AG08396 (cell line): ENCODE results near the gene ZBTB32.

Experiments used
- DNase-seq: peaks from one replicate; pipeline ENCODE4 v3.0.0; 2012; ENCODE audit warnings: low spot score, mixed read lengths

Gene ZBTB32

DNA sequence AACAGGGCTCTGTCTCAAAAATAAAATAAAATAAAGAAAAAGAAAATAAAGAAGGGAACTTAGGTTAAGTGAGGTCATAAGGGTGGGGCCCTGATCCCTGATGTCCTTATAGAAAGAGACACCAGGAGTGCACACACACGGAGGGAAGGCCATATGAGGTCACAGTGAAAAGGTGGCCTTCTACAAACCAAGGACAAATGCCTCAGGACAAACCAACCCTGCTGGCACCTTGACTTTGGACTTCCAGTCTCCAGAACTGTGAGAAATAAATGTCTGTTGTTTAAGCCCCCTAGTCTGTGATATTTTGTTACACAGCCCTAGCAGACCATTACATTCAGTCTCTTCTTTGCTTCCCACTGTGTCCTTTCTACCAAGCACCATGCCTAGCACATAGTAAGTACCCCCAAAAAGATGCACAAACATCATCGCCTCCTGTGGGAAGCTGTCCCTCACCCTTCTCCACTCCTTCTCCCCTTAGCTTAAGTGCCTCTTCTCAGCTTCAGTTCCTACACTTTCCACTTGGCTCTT lies 8.4 kb upstream of the ZBTB32 start:
- DNase-seq: no peak

DNA sequence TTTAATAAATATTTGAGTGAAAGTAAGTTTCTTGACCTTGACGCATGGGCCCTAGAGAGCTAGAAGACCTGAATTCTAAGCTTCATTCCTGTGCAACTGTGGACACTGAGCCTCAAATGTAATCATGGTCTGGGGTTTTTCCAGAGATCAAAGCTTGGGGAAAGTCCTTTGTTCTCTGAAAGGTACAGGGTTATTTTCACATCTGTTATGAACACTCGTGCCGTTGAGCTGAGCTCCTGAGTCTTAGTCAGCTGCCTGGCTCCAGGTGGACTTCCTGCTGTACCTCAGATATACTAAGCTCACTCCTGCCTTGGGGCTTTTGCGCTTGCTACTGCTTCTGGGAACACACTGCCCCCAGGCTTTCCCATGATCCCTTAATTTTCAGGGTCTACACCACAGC lies 7.5 kb upstream of the ZBTB32 start:
- DNase-seq: no peak

DNA sequence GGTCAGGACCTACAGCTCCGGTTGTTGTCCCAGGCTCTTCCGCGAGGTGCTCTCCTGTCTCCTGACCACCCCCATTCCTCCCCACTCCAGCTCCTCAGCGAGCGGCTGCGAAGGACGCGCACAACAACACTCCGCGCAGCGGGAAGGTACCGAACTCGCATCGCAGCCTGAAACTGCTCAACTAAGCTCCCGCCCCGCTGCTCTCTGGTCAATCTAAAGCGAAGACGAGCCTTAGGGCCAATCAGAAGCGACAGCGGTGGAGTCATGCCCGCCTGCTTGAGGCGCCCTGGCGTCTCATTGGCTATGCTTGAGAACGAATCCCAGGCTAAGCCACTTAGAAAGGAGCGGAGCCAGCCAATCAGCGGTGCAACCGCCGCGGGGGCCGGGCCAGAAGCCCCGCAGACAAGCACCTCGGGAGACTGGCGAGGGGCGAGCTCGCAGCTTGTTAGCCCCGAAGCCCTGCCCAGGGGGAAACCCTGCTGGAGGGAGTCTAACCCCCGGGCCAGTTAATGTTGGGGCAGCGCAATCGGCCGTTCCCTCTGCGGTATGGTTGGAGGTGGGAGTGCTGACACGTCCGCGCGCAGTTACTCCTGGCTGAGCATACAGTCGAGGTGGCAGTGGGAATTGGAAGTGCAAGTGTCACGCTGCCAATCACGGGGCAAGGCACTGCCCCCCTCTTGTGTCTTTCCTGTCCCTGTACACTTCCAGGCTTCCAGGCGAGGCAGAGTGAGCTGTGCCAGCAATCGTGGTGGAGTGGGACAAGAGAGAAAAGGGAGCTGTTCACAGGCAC lies 1.9 kb upstream of the ZBTB32 start:
- DNase-seq: peak; percentile 97

DNA sequence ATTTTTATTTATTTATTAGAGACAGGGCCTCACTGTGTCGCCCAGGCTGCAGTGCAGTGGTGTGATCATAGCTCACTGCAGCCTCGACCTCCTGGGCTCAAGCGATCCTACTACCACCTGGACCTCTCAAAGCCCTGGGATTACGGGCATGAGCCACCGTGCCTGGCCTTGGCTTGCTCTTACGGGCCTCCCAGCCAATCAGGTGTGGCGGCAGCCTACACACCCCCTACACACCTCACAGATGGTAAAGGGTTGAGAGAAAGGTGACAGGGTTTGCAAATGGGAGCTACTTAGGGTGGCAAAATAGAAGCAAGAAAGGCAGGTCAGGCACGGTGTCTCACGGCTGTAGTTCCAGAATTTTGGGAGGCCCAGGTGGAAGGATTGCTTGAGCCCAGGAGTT lies 1.0 kb upstream of the ZBTB32 start:
- no peak for DNase-seq

DNA sequence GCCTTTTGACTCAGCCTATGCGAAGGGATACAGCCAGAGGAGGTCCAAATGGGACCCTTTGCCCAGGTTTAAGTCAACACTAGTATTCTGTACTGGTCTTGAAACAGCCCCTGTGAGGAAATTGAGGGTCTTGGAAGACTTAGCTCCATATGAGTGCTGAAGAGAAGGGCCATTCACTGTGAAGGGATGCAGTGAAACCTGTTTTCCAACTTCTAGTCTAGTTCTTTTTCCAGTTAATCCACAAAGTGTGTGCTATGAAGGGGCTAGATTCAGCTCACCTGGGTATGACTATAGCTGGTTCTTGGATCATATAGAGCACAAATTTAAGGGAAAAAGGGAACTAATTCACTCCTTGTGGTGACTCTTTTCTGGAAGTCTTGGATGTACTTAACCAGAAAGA lies 4.0 kb downstream of the ZBTB32 start:
- no peak for DNase-seq

DNA sequence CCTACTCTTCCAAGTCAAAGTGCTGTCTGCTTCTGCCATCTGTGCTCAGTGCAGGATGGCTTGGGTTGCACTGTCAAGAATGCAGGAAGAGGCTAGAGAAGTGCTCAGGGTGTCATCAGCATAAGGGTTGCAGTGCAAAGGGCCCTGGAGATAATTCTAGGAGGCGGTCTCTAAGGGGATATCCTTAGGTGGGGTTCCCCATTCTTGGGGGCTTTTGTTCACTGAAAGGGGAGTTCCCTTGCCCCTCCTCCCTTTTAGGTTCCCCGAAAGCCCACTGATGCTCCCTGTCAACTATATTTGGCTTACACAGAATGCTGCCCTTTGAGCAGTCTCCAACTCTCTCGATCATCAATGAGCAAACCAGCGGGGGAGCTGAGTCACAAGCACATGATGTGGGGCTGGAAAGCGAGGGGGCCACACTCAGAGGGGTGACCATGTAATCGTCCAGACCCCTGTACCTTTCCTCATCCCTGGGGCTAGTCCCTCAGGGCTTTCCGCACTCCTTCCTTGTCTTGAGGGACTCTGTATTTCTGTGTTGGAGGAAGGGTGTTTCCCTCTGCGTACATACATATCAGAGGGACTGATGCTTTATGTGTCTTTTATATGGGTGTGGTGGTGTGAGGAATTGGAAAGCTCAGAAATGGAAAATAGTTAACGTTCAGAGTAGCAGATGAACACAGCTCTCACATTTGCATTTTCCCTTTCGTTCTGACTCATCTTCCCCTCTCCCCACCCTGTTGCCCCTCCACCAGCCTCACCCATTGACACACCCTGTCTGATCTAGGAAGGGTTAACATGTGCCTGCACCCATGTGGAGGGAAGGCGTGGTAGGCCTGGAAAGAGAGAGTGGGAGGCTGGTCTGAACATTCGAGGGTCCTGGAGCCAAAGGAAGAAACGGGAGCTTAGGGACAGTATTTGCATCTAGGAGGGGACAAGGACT lies 6.7 kb downstream of the ZBTB32 start:
- no peak for DNase-seq

DNA sequence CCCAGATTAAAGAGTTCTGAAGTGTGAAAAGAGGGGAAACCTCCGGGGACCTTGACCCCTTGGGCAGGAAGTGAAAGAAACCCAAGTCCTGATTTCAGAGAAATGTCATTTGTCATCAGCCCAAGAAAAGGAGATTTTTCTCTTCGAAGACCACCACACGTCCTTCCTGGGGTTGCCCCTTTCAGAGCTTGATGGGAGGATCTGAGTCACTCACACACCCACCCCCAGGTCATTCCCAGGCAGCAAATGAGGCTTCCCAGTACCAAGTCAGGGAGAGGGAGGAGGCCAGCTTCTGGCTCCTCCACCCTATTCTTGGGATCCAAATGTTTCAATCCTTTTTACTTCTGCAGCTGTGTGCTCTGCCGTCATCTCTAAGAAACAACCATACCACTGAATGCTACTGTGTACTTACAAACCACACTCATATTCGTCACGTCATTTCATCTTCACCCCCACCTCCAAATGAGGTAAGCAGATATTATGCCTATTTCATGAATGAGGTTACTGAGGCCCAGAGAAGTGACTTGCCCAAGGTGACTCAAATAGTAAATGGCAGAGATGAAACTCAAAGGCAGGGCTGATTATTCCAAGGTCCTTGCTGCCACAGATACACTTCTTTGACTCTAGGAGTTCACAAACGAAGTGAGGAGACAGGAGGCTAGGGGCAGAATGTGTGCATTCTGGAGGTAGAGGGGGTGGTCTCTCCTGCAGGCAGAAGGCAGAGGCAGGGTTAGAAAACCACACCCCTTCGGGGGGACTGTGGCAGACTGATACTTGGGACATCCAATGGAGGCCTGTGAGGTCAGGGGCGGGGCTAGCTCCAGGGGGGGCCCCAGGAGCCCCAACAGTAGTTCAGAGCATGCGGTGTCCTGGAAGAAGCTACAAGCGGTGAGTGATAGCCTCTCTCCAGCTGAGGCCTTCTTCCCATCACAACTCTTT lies 8.5 kb downstream of the ZBTB32 start:
- DNase-seq: no peak

DNA sequence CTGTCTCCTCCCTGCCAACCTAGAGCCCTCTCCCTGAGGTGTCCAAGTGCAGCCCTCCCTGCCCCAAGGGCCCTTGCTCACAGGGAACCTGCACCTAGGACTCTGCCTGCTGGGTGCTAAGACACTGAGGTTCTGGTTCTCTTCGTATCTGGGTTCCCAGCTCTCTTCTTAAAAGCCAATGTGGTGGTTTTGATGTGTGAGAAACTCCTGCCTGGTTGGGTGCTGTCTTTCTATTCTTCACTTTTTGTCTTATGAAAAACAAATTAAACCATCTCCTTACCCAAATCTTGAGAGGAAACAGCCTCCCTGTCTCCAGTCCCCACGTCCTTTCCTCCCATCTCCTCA lies 9.1 kb downstream of the ZBTB32 start:
- no peak for DNase-seq

DNA sequence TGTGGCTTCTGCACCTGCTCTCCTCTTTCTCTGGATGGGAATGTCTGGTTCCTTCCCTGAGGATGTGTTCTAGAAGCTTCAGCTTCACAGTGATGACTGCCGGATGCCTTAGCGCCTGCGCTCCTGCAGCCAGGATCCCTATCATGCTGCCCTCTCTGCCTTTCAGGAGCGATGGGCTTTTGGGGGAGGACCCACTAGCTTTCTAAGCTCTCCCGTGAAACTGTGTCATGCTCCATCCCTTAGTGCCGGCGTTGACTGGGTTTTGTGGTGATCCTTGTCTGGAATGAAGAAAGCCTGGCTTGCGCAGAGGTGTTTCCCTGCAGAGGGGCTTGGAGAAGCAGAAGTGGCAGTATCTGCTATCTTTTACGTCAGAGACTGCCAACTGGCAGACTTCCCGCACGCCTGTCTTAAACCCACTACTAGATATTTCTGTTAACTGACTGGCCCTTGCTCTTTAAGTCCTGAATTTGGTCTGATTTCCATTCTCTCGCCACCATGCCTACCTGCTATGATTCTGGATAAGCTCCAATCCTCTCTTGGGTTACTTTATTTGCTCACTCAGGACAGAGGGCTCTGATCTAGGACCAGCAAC lies 9.6 kb downstream of the ZBTB32 start:
- no peak for DNase-seq

DNA sequence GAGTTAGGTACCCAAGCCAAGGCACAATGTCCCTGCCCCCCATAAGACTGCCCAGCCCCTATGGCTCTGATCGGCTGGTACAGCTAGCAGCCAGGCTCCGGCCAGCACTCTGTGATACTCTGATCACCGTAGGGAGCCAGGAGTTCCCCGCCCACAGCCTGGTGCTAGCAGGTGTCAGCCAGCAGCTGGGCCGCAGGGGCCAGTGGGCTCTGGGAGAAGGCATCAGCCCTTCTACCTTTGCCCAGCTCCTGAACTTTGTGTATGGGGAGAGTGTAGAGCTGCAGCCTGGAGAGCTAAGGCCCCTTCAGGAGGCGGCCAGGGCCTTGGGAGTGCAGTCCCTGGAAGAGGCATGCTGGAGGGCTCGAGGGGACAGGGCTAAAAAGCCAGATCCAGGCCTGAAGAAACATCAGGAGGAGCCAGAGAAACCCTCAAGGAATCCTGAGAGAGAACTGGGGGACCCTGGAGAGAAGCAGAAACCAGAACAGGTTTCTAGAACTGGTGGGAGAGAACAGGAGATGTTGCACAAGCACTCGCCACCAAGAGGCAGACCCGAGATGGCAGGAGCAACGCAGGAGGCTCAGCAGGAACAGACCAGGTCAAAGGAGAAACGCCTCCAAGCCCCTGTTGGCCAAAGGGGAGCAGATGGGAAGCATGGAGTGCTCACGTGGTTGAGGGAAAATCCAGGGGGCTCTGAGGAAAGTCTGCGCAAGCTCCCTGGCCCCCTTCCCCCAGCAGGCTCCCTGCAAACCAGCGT lies 10.4 kb downstream of the ZBTB32 start:
- DNase-seq: no peak

DNA sequence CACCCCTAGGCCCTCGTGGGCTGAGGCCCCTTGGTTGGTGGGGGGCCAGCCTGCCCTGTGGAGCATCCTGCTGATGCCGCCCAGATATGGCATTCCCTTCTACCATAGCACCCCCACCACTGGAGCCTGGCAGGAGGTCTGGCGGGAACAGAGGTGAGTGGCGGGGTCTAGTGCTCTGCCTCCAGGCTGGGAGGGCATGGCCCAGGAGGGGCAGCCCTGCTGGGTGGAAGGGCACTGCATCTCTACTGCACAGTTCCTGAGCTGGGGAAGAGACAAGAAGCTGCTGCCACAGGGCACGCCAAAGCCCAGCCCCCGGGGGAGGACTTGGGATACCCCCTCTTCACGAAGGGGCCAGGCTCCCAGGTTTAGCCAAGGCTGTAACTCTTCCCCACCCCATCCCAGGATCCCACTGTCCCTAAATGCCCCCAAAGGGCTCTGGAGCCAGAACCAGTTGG lies 11.0 kb downstream of the ZBTB32 start:
- DNase-seq: no peak

DNA sequence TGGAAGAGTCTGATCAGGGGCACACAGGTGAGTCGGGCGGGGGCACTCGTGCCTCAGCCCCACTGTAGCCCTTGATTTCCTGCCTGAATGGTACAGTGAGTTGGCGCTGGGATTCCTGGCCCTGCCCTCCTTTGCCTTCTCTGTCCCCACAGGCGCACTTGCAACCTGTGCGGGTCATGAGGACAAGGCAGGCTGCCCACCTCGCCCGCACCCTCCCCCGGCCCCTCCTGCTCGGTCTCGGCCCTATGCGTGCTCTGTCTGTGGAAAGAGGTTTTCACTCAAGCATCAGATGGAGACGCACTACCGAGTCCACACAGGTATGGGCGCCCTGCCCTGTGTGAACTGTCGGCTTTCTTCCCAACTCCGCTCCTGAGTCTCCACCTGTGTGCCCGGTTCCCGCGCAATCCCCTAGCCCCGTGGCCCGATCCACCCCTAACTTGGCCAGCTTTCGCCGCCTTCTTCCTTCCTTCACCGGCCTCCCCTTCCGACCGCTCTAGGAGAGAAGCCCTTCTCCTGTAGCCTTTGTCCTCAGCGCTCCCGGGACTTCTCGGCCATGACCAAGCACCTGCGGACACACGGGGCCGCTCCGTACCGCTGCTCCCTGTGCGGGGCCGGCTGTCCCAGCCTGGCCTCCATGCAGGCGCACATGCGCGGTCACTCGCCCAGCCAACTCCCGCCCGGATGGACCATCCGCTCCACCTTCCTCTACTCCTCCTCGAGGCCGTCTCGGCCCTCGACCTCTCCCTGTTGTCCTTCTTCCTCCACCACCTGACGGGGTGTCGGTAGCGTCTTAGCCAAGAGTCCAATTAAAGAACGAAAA lies 11.8 kb downstream of the ZBTB32 start:
- peak; percentile 76 for DNase-seq

DNA sequence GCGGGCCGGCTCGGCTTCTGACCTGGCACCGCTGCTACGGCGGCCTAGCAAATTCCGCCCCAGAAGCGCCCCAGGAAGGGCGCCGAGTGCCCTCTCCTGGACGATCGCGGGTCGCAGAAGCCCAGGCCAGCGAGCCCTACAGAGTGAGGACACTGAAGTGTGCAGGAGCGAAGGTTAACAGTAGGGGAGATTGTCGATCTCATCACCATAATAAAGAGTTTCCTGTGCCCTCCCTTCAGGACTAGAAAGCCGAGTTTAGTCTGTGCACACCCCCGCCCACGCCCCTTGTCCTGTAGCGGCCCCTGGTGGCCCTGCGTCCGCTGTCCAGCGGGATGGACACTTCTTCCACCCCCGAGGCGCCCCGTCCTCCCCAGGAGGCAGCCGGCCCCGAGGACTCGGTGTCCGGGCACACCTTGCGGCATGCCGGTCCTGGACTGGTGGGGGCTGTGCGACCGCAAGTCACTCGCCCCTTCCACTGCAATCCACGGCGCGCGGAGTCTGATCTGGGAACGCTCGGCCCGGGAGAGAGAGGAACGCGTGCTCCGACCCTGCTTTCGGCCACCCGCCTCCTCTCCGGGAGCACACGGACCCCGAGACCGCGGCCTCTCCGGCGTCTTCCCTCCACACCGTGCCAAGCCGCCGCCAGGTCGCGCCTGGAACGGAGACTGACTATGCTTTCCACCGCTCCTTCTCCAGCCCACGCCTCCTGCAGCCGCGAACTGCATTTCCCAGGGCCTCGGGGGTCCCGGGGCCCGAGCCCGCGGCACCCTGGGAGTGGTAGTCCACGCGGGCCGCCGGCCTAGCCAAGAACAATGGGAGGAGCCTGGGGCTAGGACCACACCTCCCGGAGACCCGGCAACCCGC lies 12.7 kb downstream of the ZBTB32 start:
- peak; percentile 95 for DNase-seq

DNA sequence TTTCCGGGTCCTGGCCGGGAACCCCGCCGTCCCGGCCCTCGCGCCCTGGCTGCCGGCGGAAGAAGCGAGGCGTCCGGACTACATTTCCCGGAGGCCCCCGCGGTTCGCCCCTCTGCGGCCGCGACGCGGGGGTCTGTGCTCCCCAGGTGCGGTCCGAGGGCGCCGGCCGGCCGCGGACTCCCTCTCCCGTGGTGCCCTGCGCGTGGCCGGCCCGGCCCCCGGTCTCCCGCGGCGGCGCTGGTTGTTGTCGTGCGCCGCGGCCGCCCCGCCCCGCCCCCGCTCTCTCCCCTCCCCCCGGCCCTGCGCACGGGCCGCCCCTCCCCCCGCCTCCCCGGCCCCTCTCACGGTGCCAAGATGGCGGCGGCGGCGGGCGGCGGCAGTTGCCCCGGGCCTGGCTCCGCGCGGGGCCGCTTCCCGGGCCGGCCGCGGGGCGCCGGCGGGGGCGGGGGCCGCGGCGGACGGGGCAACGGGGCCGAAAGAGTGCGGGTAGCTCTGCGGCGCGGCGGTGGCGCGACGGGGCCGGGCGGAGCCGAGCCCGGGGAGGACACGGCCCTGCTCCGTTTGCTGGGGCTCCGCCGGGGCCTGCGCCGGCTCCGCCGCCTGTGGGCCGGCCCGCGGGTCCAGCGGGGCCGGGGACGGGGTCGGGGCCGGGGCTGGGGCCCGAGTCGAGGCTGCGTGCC lies 13.4 kb downstream of the ZBTB32 start, which contains the start of gene KMT2B:
KMT2B (plus strand) TSS at position 339 of the 680 bp plus-strand sequence; CDS start at position 355, 16 bp downstream.
- peak; percentile 99 for DNase-seq

DNA sequence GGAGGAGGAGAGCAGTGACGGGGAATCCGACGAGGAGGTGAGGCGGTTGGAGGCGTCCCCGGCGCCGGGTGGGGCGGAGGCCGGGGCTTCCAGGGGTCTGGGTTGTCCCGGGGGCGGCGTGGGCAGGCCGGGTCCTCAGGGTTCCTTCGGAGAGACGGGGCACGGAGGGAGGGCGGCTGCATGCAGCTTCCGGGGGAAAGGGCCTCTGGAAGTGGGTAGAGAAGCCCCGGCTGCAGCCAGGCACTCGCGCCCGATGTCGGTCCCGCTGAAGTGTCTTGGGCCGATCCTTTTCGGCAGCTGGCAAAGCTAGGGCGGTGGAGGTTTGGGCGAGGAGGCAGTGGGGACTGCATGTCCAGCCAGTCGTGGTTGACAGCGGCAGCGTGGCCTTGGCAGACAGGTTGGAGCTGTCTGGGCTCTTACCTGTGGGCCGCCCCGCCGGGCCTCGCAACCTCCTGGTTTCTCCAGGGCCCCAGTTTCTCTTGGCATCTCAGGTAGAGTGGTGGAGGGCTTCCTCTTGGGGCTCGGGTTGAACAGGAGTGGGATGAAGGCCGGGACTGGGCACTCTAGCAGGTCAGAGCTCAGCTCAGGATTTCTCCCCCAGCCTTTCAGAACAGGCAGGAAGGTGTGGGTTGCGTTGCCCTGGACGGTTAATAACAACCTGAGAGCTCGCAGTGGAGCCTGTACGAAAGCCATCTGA lies 14.1 kb downstream of the ZBTB32 start:
- DNase-seq: peak; percentile 56

DNA sequence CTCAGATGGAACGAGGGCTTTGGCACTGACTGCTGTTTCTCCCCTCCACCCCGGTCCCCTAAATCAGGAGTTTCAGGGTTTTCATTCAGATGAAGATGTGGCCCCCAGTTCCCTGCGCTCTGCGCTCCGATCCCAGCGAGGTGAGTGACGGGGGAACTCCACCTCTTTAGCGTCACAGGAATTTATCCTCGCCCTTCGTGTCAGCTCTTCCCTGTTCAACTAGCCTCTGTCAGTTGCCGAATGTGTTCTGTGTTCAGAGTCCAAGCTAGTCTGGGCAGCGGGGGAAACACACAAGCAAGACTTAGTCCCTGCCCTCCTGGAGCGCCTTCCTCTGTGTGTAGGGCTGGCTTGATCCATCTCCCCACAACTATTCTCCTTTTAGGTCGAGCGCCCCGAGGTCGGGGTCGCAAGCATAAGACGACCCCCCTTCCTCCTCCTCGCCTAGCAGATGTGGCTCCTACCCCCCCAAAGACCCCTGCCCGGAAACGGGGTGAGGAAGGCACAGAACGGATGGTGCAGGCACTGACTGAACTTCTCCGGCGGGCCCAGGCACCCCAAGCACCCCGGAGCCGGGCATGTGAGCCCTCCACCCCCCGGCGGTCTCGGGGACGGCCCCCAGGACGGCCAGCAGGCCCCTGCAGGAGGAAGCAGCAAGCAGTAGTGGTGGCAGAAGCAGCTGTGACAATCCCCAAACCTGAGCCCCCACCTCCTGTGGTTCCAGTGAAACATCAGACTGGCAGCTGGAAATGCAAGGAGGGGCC lies 15.2 kb downstream of the ZBTB32 start:
- DNase-seq: no peak

DNA sequence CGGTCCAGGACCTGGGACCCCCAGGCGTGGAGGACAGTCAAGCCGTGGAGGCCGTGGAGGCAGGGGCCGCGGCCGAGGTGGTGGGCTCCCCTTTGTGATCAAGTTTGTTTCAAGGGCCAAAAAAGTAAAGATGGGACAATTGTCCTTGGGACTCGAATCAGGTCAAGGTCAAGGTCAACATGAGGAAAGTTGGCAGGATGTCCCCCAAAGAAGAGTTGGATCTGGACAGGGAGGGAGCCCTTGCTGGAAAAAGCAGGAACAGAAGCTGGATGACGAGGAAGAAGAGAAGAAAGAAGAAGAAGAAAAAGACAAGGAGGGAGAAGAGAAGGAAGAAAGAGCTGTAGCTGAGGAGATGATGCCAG lies 15.8 kb downstream of the ZBTB32 start:
- no peak for DNase-seq
